Islet of Langerhans (tissue), 1 donor: ENCODE data around the gene CYP46A1.

Experiments
- FAIRE-seq: peaks from one replicate; lab custom pipeline; 2011; peaks lifted over from hg19 to GRCh38; lab: Jason Lieb, UNC

Gene CYP46A1

GRCh38 chr14:99745307-99745951, 61.3 kb downstream of the CYP46A1 start:
- no peak for FAIRE-seq

GRCh38 chr14:99747167-99747566, 63.1 kb downstream of the CYP46A1 start:
- FAIRE-seq, result no peak

DNA sequence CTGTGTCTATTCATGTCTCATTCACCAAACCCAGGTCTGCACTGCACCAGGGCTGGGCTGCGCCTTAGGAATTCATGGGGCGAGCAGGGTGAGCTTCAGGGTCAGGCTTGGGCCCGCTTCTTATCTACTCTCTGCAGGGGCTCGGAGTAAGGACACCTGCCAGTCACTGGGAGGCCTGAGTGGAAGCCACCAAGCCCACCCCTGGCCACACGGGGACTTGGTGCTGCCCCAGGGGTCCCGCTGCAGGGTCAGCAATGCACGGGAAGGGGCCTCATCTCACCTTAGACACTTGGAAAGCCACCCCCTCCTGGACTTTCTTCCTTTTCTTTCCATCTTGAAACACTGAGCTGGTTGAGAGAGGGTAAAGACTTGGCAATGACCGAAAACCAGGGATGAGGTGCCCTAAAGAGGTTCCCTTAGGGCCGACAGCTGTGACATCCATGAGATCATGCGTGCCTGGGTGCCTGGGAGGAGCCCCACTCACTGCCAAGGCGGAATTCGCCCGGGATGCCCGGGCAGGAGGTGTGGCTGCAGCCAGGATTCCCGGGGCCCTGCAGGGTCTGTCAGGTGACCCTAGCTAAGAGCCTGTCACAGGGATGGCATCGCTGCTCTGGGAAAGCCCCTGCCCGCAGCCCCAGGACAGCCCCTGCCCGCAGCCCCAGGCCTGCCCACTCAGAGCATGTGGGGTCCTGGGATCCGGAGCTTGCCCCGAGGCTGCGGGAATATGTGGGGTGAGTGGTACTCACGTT, 63.7 kb downstream of the CYP46A1 start:
- FAIRE-seq, result no peak

DNA sequence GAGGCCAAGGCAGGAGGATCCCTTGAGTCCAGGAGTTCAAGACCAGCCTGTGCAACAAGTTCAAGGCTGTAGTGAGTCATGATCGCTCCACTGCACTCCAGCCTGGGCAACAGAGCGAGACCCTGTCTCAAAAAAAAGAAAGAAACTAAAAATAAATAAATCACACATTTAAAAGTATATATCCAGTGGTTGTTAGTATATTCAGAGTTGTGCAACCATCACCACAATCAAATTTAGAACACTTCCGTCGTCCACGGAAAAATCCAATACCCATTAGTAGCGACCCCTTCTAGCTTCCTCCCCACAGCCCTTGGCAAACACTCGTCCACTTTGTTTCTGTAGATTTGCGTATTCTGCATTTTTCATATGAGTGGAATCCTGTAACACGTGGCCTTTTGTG, 64.4 kb downstream of the CYP46A1 start:
- no peak for FAIRE-seq

DNA sequence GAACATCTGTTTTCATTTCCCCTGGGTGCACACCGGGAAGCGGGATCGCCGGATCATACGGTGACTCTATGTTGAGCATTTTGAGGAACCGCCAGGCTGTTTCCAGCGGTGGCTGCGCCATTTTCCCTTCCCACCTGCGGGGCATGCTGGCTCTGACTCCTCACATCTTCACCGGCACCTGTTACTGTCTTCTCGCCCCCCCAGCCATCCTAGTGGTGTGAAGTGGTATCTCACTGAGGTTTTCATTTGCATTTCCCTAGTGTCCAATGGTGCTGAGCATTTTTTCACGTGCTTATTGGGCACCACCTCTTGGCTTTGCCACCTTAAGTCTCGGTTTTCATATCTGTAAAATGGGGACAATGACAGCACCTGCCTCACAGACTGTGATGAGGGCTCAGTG, 65.0 kb downstream of the CYP46A1 start:
- FAIRE-seq, result no peak

DNA sequence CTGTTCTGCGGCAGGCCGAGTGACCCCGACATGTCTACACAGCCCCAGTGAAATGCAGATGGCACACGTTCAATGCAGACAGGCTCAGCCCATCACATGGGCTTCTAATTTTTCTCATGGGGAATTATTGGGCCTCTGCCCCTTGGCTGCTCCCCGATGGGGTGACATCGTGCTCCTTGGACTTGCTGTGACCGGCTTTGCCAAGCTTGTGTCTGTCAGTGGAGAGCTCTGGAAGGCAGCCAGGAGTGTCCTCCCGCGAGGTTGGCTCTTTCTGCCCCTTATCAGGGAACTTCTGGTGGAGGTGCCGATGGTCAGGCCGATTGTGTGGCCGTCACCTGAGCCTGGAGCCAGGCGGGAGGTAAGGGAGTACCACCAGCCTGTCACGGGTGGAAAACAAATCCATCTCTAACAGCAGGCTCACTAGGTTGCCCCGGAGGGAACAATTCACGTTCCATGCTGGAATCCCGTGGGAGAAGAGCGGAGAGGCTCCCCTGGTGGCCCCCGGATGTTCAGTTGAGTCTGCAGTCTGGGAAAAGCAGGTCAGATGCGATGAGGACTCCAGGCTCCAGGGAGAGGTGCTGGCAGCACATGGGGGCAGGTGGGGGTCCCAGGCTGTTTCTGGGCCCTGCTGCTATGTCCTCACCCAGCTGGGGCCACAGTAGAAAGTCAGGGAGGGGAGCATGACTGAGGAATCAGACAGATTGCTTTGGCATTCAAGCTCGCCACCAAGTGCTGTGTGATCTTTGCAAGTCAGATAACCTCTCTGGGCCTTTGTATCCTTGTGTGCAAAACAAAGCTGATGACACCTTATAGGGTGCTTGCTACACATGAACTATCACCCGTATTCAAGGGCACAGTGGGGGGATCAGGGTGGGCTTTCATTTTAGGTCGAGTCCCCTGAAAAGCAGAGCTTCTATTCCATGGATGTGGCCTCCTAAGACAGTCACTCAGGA, 65.9 kb downstream of the CYP46A1 start:
- no peak for FAIRE-seq

- no peak for FAIRE-seq
Measured at GRCh38 chr14:99750746-99751450, 66.8 kb downstream of the CYP46A1 start.

GRCh38 chr14:99751539-99752485, 67.7 kb downstream of the CYP46A1 start:
- FAIRE-seq, result no peak

- no peak for FAIRE-seq
Measured at GRCh38 chr14:99752486-99753121, 68.5 kb downstream of the CYP46A1 start.

DNA sequence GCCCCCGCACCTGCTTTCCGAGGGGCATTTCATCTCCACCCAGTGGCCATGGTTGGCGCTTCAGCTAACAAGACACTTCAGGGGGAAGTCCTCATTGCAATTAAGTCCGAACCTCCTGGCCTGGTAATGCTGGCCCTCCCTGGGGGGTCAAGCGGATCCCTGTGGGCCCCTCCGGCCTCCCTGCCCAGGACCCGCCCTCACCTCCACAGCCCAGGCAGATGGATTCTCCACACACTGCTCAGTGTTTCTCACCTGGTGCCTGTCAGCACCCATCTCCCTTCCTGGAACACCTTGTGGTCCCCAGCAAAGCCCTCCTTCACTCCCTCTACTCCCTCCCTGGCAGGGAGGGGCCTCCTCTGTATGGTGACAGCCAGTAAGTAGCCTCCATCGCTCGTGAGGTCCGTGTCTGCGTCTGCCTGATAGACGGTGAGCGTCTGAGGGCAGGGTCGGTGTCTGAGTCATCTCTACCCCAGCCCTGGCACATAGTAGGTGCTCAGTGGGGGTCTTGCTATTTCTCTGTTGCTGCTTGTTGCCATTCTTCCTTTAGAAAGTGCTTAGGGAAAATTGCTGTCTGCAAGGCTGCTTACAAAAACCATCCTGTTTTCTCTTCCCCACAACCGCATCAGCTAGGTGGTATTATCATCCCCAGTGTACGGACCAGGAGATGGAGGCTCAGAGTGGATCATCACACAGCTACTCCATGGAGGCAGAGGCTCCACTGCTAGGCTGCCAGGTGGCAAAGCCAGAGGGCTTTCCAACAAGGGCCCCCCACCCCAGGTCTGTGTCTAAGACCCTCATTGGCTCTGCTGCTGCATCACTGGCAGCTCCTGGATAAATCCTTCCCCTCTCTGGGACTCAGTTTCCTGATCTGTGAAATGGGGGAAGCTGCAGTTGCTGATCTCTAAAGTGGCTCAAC, 69.4 kb downstream of the CYP46A1 start:
- no peak for FAIRE-seq

DNA sequence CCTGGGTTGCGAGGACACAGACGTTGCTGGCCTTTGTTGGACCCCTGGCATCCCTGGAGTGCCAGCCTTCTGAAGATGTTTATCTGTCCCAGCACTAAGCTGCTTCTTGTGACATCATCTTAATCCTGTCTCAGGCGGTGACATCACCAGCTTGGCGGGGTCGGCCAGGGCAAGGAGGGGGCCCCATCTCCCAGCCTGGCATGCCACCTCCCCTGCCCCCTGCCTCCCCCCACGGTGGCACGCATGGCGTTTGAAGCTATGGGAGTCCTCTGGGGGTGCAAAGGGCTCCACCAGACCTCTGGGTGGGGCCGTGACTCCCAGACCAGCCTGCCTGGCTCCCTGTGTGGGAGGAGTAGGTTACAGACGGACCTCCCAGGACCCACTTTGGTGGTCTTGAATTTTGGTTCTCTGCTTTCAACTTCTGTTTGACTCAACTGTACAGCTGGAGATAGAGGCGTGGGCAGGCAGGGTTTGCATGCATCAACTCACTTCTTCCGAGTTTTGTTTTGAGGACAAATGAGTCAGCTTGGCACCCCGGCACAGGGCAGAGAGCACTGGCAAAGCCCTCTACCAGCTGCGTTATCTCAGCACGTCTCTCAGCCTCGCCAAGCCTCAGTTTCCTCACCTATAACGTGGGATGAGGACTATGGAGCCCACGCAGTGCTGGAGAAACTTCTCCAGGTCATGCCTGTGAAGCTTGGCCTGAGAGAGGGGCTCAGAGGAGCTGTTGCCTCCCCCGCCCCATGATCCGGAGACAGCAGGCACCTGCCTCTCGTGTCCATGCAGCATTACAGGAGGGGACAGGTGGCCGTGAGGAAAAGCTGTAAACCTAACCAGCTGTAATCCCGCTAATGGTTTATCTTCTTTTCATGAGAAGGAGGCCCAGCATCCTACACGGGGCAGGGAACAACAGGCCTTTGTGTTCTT, 70.3 kb downstream of the CYP46A1 start:
- FAIRE-seq, result no peak

- FAIRE-seq, result no peak
Measured at GRCh38 chr14:99755068-99755405, 70.9 kb downstream of the CYP46A1 start.

DNA sequence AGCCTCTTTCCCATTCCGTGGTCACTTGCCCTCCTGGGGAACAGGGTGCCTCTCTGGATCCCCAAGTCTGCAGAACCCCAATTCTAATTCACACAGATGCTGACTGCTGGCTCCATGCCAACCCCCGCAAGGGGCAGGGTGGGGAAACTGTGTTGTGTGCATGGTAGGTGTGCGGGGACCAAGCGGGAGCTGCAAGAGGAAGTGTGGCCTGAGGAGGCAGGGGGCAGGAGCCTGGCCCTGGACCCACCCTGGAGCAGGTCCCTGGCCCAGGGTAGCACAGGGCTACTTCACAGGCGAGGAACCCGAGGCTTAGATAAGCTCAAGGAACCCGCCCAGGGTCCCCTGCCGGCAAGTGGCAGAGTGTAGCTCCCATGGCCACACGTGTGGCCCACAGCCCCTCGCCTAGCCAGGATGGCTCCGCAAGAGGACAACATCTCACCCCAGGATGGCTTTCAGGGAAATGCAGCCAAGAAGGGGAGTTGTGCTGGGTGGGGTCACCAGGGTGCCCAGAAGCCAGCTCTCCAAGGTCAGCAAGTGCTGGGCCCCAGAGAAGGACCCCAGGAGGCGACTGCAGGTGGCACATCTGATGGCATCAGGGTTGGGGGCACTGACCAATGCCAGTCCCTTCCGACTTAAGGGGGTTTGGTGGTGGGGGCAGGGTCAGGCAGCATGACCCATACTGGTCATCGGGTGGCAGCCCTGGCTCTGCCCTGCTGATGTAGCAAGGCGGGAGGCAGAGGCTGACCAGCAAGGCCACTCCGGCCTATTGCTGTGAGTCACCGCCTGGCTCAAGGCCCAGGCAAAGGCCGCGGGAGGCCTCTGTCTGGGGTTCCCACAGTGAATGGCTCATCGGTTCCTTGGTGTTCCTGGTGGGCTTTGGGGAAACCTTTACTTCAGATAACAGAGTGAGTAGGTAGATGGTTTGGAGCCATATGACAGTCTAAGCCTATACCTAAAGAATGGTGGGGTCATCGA, 71.8 kb downstream of the CYP46A1 start:
- no peak for FAIRE-seq

GRCh38 chr14:99756796-99757195, 72.7 kb downstream of the CYP46A1 start:
- FAIRE-seq, result no peak

DNA sequence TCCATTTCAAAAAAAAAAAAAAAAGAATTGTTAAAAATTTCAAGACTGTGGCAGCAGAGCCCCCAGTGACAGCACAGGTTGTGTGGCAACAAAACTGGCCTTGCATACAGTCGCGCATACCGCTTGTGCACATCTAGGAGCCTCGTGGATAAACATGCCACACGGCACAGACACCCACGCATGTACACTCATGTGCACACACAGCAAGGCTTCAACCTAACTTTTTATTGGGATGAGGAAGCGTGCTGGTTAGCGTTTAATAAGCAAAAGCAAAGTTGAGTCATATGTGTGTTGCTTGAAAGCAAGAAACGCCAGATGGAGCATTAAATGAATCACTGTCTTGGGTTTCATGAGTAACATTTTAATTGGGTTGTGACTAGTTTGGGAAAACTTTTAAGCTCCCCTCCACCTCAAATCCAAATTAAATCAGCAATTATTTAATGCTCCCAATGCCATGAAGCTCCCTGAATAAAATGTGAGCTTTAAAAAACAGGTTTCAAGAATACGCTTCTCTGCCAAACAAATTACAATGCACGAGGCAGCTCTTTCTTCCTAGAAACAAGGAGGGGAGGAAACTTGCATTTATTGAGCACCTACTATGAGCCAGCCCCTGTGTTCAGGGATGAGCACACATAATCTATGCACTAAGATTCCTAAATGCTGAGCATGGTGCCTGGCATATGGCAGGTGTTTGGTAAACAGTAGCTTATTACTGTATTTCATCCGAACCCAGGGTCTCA, 73.4 kb downstream of the CYP46A1 start:
- FAIRE-seq, result no peak

- no peak for FAIRE-seq
Measured at GRCh38 chr14:99758121-99758821, 74.2 kb downstream of the CYP46A1 start.
